Keratinocyte (primary cell): Measurements from ENCODE around the gene PRKCA. TPM values are rescaled to one million over a fixed set of nuclear protein-coding genes. Genes with fewer than 3 reads are reported as not detected.

Source experiments
- DNase-seq: peaks from one replicate; pipeline ENCODE4 v3.0.0-alpha.2; 2011; ENCODE audit warnings: low read depth, missing footprints, low spot score
- FAIRE-seq: peaks from 2 replicates; lab custom pipeline; 2011; peaks lifted over from hg19 to GRCh38; lab: Jason Lieb, UNC
- H2AFZ ChIP-seq: 2 replicates; pipeline ENCODE4 v1.6.0; 2012; ENCODE audit warnings: low read length, control low read depth, inconsistent platforms; ENCODE audit not compliant: control insufficient read depth
- H3K27ac ChIP-seq: 2 replicates; pipeline ENCODE4 v1.5.1; 2011; ENCODE audit warnings: low read length; ENCODE audit not compliant: control insufficient read depth, insufficient read depth
- H3K27me3 ChIP-seq: 3 replicates; pipeline ENCODE4 v1.6.0; 2011; ENCODE audit warnings: low read length; ENCODE audit not compliant: control insufficient read depth, insufficient read depth; ENCODE audit errors: extremely low read depth
- H3K36me3 ChIP-seq, 2 experiments: 2 replicates in 1 of 2; 3 replicates in 1 of 2; pipeline ENCODE4 v1.5.1; 2011; ENCODE audit warnings: low read length in 2 of 2, mild to moderate bottlenecking in 1 of 2; ENCODE audit not compliant: control insufficient read depth in 2 of 2, insufficient read depth in 2 of 2; ENCODE audit errors: extremely low read depth in 1 of 2
- H3K4me1 ChIP-seq: 3 replicates; pipeline ENCODE4 v1.5.1; 2011; ENCODE audit warnings: low read length; ENCODE audit not compliant: control insufficient read depth, insufficient read depth; ENCODE audit errors: extremely low read depth
- H3K4me2 ChIP-seq: 3 replicates; pipeline ENCODE4 v1.6.0; 2011; ENCODE audit warnings: low read depth, low read length; ENCODE audit not compliant: control insufficient read depth, insufficient read depth; ENCODE audit errors: extremely low read depth
- H3K4me3 ChIP-seq, 3 experiments: fragments of 200-600 bp in 1 of 3; sonication (generic) in 1 of 3; 2 replicates in 2 of 3; 3 replicates in 1 of 3; pipeline ENCODE4 v1.5.1; 2011 to 2016; ENCODE audit warnings: low read length in 3 of 3, mild to moderate bottlenecking in 3 of 3, control low read depth in 2 of 3, inconsistent platforms in 1 of 3, low read depth in 1 of 3, mixed read lengths in 1 of 3, mixed run types in 1 of 3, moderate library complexity in 1 of 3; ENCODE audit not compliant: control insufficient read depth in 2 of 3, insufficient read depth in 2 of 3; ENCODE audit errors: extremely low read depth in 1 of 3
- H3K79me2 ChIP-seq: 2 replicates; pipeline ENCODE4 v1.6.0; 2012; ENCODE audit warnings: low read length; ENCODE audit not compliant: control insufficient read depth, insufficient read depth
- H3K9ac ChIP-seq: 3 replicates; pipeline ENCODE4 v1.6.0; 2011; ENCODE audit warnings: low read length; ENCODE audit not compliant: control insufficient read depth, insufficient read depth; ENCODE audit errors: extremely low read depth
- H3K9me1 ChIP-seq: 3 replicates; pipeline ENCODE4 v1.6.0; 2011; ENCODE audit warnings: low read length; ENCODE audit not compliant: control insufficient read depth, insufficient read depth; ENCODE audit errors: extremely low read depth
- H3K9me3 ChIP-seq: 2 replicates; pipeline ENCODE4 v1.5.1; 2012; ENCODE audit warnings: low read depth, low read length; ENCODE audit not compliant: control insufficient read depth
- H4K20me1 ChIP-seq: 3 replicates; pipeline ENCODE4 v1.6.0; 2011; ENCODE audit warnings: low read length; ENCODE audit not compliant: control insufficient read depth, insufficient read depth; ENCODE audit errors: extremely low read depth
- EZH2 ChIP-seq: IDR thresholded peaks from one replicate; pipeline ENCODE4 v1.6.1; 2012; ENCODE audit warnings: inconsistent platforms, mild to moderate bottlenecking, low read length, moderate library complexity
- dilution Hi-C: fragments of 300-500 bp; cut with MboI; formaldehyde crosslinking; loops from one replicate; pipeline ENCODE4 v1.7.0; 2020; ENCODE audit warnings: low sequenced_read_pairs; ENCODE audit not compliant: extremely low pct_ligation_motif_present
- polyA plus RNA-seq, 5 experiments: library from polyadenylated mRNA; depleted of rRNA in 3 of 5; stranded (reverse) in 3 of 5; stranded (forward) in 1 of 5; unstranded in 1 of 5; fragments of >200 nt; gene quantifications; 1 replicate in 1 of 5; 2 replicates in 3 of 5; 3 replicates in 1 of 5; pipeline versions ENCODE4 v1.2.1 to v1.2.3, GENCODE V29; 2011 to 2012; ENCODE audit warnings: missing spikeins in 2 of 5, low read depth in 1 of 5, low replicate concordance in 1 of 5
- TF ChIP-seq, protein P1 (sequence below), 3 experiments: IDR thresholded peaks in 1 of 3; conservative IDR thresholded peaks in 1 of 3; optimal IDR thresholded peaks in 1 of 3; 2 replicates in 2 of 3; 3 replicates in 1 of 3; pipeline versions ENCODE3 to v1.5.1; 2011; ENCODE audit warnings: low read length in 3 of 3, mild to moderate bottlenecking in 3 of 3, moderate library complexity in 2 of 3, control low read depth in 1 of 3, inconsistent platforms in 1 of 3; ENCODE audit not compliant: insufficient read depth in 2 of 3; ENCODE audit errors: extremely low read depth in 1 of 3

The PRKCA gene
- polyA plus RNA-seq, 1 donor (not counting 4 experiments of a cell fraction or from before 2014, with no cell fraction given), result 3.6 TPM

DNA sequence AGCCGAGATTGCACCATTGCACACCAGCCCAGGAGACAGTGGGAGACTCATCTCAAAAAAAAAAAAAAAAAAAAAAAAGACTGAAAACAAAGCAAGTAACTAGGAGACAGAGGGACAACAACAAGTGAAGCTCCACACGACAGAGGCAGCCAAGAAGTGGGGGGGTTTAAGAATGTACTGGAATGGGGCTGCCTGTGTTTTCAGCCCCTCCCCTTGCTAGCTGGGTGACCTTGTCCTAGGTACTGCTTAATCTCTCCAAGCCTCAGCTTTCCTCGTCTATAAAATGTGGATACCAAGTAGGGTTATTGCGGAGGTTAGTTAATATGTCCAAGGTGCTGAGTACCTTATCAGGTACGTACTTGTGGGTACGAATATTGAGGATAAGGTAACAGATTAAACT lies 368.7 kb downstream of the PRKCA start:
- H3K27me3 ChIP-seq, result no peaks in the 10 kb centered on the region
- TF ChIP-seq, protein P1, sequence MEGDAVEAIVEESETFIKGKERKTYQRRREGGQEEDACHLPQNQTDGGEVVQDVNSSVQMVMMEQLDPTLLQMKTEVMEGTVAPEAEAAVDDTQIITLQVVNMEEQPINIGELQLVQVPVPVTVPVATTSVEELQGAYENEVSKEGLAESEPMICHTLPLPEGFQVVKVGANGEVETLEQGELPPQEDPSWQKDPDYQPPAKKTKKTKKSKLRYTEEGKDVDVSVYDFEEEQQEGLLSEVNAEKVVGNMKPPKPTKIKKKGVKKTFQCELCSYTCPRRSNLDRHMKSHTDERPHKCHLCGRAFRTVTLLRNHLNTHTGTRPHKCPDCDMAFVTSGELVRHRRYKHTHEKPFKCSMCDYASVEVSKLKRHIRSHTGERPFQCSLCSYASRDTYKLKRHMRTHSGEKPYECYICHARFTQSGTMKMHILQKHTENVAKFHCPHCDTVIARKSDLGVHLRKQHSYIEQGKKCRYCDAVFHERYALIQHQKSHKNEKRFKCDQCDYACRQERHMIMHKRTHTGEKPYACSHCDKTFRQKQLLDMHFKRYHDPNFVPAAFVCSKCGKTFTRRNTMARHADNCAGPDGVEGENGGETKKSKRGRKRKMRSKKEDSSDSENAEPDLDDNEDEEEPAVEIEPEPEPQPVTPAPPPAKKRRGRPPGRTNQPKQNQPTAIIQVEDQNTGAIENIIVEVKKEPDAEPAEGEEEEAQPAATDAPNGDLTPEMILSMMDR (optimal IDR thresholded peaks at IDR 0.05 in 1 of 3, IDR thresholded peaks at IDR 0.05 in 1 of 3, conservative IDR thresholded peaks at IDR 0.05 in 1 of 3; ENCODE audit: extremely low read depth in 1 of 3, insufficient read depth in 2 of 3, low read length in 3 of 3), result no peak
- TF ChIP-seq EZH2, result no peak
- no peak overlapping the region for H3K4me3 ChIP-seq
- H3K9me3 ChIP-seq, result no peaks in the 10 kb centered on the region
- dilution Hi-C loops, result no loop called here
- H3K79me2 ChIP-seq, result no peaks in the 10 kb centered on the region
- H3K9me1 ChIP-seq, result peaks cover 2% of the 10 kb centered on the region
- no peaks in the 10 kb centered on the region for H4K20me1 ChIP-seq
- H3K4me2 ChIP-seq, result no peak overlapping the region
- no peak for DNase-seq
- no peak overlapping the region for H3K27ac ChIP-seq
- no peak for FAIRE-seq
- no peaks in the 10 kb centered on the region for H3K36me3 ChIP-seq
- H3K9ac ChIP-seq, result no peak overlapping the region
- H3K4me1 ChIP-seq, result peaks cover 29% of the 10 kb centered on the region
- no peak overlapping the region for H2AFZ ChIP-seq

DNA sequence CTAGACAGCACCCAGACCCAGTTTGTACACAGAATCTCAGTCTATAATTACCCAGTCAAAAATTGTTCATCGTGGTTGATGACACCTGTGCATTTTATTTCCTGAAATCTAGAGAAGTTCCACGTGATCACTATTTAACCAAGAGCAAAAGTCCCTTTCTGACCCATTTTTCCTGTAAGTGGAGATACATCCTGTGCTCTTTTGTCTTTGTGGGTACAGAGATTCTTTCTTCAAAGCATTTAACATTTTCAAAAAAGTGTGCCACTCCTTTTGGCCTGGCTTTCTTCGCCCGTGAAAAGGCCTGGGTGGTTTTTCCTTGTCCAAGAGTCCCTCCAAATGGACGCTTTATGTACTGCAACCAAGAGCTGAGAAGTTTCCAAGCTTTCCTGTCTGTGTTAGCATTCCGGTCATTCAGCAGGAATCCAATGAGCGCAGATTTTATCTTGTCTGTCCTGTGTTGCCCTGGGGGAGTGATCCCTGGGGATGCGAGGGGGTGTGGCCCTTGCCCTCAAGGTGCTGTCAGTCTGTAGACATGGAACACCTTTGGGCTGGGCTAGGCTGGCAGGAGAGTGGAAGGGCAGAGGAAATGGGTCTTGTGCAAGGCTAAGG lies 371.4 kb downstream of the PRKCA start:
- Histone ChIP-seq H3K79me2 (no peaks in the 10 kb centered on the region), H3K27ac (no peak overlapping the region), H3K9me1 (peaks cover 2% of the 10 kb centered on the region), H2AFZ (no peak overlapping the region), H3K4me2 (peak overlapping the region; percentile 8), H3K4me3 (no peak overlapping the region), H3K9ac (no peak overlapping the region), H4K20me1 (no peaks in the 10 kb centered on the region), H3K4me1 (peaks cover 52% of the 10 kb centered on the region), H3K9me3 (peaks cover 5% of the 10 kb centered on the region), H3K27me3 (no peaks in the 10 kb centered on the region), H3K36me3 (no peaks in the 10 kb centered on the region)
- TF ChIP-seq, protein P1 (optimal IDR thresholded peaks at IDR 0.05 in 1 of 3, IDR thresholded peaks at IDR 0.05 in 1 of 3, conservative IDR thresholded peaks at IDR 0.05 in 1 of 3; ENCODE audit: extremely low read depth in 1 of 3, insufficient read depth in 2 of 3, low read length in 3 of 3), result peak; percentile 68 to 95 (median 69)
- TF ChIP-seq EZH2, result no peak
- FAIRE-seq, result peak; percentile 83
- dilution Hi-C loops, result no loop called here
- DNase-seq, result peak; percentile 69
